IMR-90 (cell line): Measurements from ENCODE around the gene SETDB1.

Source experiments
- CEBPB ChIP-seq: IDR thresholded peaks from 2 replicates; pipeline ENCODE4 v1.6.1; 2012; ENCODE audit warnings: low read depth, low read length, improper control_type of control experiment
- POLR2A ChIP-seq: IDR thresholded peaks from 2 replicates; pipeline ENCODE4 v1.6.1; 2012; ENCODE audit warnings: mild to moderate bottlenecking, low read depth, low read length
- RFX5 ChIP-seq: IDR thresholded peaks from 2 replicates; pipeline ENCODE4 v1.8.0; 2012; ENCODE audit warnings: low read depth, mild to moderate bottlenecking, low read length, moderate library complexity
- TF ChIP-seq, protein P1 (sequence below): fragments of 150-350 bp; IDR thresholded peaks from 2 replicates; pipeline ENCODE4 v1.6.1; 2017; ENCODE audit warnings: mild to moderate bottlenecking, antibody characterized with exemption, low read length, low read depth
- TF ChIP-seq, protein P2 (sequence below): conservative IDR thresholded peaks from 2 replicates; pipeline ENCODE4 v1.5.1; 2012; ENCODE audit warnings: mild to moderate bottlenecking, low read depth, low read length, improper control_type of control experiment

DNA sequence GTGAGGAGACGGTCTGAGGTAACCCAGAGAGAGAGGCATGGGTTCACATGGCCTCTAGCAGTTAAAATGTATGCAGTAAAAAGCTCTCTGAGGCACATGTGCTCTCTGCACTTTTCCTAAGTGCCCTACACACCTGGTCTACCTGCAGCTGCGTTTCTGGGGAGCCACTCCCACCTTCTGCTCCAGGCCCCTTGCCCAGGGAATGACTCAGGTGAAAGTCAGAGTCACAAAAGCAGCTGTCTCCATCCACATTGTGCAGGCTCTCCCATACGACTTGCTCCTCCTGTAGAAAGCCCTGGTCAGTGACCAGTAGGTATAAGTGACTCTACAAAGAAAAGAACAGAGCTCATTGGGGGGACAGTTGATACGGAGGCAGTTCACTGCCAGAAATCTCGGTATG is 71.8 kb downstream of the SETDB1 start:
- TF ChIP-seq, protein P1, sequence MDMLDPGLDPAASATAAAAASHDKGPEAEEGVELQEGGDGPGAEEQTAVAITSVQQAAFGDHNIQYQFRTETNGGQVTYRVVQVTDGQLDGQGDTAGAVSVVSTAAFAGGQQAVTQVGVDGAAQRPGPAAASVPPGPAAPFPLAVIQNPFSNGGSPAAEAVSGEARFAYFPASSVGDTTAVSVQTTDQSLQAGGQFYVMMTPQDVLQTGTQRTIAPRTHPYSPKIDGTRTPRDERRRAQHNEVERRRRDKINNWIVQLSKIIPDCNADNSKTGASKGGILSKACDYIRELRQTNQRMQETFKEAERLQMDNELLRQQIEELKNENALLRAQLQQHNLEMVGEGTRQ = no peak
- TF ChIP-seq, protein P2, sequence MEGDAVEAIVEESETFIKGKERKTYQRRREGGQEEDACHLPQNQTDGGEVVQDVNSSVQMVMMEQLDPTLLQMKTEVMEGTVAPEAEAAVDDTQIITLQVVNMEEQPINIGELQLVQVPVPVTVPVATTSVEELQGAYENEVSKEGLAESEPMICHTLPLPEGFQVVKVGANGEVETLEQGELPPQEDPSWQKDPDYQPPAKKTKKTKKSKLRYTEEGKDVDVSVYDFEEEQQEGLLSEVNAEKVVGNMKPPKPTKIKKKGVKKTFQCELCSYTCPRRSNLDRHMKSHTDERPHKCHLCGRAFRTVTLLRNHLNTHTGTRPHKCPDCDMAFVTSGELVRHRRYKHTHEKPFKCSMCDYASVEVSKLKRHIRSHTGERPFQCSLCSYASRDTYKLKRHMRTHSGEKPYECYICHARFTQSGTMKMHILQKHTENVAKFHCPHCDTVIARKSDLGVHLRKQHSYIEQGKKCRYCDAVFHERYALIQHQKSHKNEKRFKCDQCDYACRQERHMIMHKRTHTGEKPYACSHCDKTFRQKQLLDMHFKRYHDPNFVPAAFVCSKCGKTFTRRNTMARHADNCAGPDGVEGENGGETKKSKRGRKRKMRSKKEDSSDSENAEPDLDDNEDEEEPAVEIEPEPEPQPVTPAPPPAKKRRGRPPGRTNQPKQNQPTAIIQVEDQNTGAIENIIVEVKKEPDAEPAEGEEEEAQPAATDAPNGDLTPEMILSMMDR = no peak
- no peak for TF ChIP-seq POLR2A
- no peak for TF ChIP-seq CEBPB
- no peak for TF ChIP-seq RFX5
